WI38 (cell line): Measurements from ENCODE around the gene SLC35F3.

Source experiments
- H3K4me3 ChIP-seq: 2 replicates; pipeline ENCODE4 v1.5.1; 2011; ENCODE audit warnings: low read depth, mild to moderate bottlenecking, control low read depth, low read length
- TF ChIP-seq, protein P1 (sequence below): IDR thresholded peaks from 2 replicates; pipeline ENCODE4 v1.5.1; 2012; ENCODE audit warnings: low read depth, mild to moderate bottlenecking, control low read depth, low read length

The SLC35F3 gene

DNA sequence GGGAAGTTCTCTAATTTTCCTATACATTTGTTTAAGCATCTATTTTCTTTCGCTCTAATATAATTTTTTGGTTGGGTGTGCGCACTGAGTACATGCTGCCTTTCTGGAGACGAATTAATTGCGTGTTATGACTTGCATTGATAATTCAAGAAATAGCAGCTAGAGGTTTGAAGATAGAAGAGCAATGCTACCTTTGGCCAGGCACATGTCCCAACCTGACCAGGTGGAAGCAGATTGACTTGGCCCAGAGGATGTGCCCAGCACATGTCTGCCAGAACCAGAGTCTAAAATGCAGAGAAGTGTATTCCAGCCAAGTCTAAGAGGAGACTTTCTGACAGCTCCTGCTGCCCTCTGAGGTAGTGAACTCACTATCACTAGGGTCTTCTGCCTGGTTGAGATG lies 114.3 kb downstream of the SLC35F3 start:
- TF ChIP-seq, protein P1, sequence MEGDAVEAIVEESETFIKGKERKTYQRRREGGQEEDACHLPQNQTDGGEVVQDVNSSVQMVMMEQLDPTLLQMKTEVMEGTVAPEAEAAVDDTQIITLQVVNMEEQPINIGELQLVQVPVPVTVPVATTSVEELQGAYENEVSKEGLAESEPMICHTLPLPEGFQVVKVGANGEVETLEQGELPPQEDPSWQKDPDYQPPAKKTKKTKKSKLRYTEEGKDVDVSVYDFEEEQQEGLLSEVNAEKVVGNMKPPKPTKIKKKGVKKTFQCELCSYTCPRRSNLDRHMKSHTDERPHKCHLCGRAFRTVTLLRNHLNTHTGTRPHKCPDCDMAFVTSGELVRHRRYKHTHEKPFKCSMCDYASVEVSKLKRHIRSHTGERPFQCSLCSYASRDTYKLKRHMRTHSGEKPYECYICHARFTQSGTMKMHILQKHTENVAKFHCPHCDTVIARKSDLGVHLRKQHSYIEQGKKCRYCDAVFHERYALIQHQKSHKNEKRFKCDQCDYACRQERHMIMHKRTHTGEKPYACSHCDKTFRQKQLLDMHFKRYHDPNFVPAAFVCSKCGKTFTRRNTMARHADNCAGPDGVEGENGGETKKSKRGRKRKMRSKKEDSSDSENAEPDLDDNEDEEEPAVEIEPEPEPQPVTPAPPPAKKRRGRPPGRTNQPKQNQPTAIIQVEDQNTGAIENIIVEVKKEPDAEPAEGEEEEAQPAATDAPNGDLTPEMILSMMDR, result no peak
- no peak overlapping the region for H3K4me3 ChIP-seq

DNA sequence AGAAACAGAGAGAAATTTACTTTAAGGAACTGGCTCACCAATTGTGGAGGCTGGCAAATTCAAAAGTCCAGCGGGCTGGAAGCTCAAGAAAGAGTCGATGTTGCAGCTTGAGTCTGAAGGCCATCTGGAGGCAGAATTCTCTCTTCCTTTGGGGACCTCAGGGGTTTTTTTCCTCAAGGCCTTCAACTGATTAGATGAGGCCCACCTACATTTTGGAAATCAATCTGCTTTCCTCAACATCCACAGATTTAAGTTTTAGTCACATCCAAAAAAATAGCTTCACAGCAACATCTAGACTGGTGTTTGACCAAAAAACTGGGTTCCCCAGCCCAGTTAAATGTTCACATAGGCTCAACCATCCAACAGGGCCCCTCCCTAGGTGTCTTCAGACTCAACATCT lies 114.9 kb downstream of the SLC35F3 start:
- H3K4me3 ChIP-seq, result no peak overlapping the region
- TF ChIP-seq, protein P1, result no peak

GRCh38 chr1:234022302-234022701 lies 117.8 kb downstream of the SLC35F3 start:
- TF ChIP-seq, protein P1, result no peak
- no peak overlapping the region for H3K4me3 ChIP-seq

GRCh38 chr1:234039603-234040002 lies 135.1 kb downstream of the SLC35F3 start:
- no peak overlapping the region for H3K4me3 ChIP-seq
- TF ChIP-seq, protein P1, result no peak

DNA sequence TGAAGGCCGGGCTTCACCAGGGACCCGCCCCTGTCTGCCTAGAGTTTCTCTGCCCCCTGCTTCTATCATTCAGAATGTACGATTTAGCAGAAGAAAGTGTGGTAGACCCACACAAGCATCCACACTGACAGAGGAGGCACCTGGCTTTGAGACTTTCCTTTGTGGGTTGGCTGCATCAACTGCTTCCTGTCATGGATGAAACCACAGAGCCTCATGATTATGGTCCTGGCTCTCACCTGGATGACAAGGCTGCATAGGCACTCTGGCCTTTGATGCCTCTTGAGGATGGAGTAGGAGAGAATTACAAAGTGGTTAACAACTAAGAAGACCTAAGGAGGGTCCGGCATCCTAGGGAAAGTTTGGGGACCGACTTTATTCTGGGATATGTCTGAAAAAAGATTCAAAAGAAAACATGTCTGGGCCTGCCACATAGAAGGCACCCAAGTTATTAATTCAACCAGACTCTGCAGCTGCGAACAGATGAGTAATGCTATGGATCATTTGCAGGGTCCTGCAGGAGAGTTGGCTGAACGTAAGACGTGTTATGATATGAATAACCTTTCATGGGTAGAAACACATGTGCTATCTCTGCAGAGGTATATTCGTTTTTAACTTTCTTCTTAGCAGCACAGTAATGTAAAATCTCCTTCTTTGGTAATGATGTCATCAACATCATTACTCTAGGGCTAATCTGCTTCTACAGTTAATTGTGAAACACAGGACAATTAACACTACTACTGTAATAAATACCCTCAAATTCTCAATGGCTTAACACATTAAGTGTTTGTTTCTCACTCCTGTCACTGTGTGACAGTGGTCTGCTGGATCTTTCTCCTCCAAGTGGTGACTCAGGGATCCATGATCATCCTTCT lies 136.2 kb downstream of the SLC35F3 start:
- TF ChIP-seq, protein P1, result no peak
- no peak overlapping the region for H3K4me3 ChIP-seq

- H3K4me3 ChIP-seq, result no peak overlapping the region
- TF ChIP-seq, protein P1, result no peak
Measured at GRCh38 chr1:234044079-234044478, 139.6 kb downstream of the SLC35F3 start.

DNA sequence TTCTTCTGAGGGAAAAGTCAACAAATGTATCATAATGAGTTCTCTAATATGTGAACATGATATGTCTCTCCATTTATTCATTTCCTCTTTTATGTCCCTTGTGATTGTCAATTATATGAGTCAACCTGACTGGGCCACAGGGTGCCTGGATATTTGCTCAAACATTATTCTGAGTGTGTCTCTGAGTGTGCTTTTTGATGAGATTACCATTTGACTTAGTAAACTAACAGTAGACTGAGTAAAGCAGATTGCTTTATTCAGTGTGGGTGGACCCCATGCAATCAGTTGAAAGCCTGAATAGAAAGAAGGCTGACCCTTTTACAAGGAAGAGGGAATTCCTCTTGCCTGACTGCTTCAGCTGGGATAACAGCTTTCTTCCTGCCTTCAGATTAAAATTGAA lies 142.6 kb downstream of the SLC35F3 start:
- H3K4me3 ChIP-seq, result no peak overlapping the region
- TF ChIP-seq, protein P1, result no peak
